ENCODE data around the gene RARG.
"Not testable (repeated sequence)": the region's sequence is repeated elsewhere in the genome, so short reads cannot be mapped to it uniquely, and the experiment has no call there.

The RARG gene

DNA sequence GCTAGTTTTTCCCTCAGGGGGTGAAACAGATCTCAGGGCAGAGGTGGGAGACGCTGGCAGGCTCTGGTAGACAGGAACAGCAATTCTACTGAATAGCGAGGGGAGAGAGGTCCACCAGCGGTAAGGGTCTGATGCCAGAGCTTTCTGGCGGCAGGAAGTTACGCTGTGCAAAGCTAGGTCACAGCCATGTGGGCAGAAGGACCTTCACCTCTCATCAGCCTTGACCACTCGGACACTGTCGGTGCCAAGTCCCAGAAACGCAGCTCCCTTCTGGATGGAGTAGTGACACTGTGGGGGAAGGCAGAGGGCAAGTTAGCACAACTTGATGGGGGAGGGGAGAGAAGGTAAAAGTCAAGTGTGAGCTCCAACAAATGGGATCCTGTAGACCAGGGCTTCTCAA, 61.8 kb downstream of the RARG start:
- DNase-seq = no peak

DNA sequence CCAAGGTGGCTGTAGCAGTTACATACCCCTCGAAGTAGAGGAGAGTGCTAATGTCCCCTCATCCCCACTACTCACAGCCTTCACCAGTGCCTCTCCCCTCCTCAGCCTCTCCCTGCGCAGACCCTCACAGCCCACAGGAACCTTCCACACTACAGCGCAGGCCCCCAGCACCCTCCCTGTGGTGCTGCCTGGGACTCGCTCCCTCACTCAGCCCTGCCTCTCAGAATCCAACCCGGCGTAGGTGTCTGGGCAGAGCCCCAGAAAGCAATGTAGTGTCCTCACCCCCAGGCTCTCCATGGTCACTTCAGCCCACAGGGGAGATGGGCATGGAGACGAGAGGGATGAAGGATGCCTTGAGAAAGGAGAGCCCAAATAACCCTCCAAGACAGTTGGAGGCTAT, 62.4 kb downstream of the RARG start:
- no peak for DNase-seq

GRCh38 chr12:53166837-53167236, 65.2 kb downstream of the RARG start:
- no peak for DNase-seq

- not testable (repeated sequence) for DNase-seq
These were observed 69.0 kb downstream of the RARG start for GRCh38 chr12:53163008-53163407.

DNA sequence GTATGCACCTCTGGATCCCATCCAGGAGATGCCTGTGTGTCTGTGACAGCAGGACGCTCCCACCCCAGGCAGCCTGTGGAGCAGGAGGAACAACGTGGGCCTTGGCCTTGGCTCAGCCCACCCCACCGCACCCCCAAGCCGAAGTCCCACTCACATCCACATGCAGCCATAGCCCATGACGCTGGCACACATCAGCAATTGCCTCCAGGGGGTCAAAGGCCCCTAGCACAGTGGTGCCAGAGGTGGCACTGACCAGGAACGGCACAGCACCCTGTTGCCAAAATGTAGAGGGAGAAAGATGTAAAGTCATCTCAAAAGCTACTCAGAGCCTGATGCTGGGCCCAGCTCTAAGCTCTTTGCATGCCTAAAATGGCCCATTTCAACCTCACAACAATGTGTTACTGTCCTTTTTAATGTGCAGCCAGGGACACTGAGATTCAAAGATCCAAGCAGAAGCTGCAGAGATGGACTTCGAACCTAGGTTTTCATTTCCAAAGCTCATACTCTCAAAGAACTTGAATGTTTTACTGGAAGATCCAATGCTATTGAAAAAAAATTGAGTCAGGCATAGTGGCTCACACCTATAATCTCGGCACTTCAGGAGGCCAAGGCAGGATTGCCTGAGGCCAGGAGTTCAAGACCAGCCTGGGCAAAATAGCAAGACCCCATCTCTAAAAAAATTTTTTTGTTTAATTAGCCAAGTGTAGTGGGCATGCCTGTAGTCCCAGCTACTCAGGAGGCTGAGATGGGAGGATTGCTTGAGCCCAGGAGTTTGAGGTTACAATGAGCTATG, 70.7 kb downstream of the RARG start:
- DNase-seq = no peak

DNA sequence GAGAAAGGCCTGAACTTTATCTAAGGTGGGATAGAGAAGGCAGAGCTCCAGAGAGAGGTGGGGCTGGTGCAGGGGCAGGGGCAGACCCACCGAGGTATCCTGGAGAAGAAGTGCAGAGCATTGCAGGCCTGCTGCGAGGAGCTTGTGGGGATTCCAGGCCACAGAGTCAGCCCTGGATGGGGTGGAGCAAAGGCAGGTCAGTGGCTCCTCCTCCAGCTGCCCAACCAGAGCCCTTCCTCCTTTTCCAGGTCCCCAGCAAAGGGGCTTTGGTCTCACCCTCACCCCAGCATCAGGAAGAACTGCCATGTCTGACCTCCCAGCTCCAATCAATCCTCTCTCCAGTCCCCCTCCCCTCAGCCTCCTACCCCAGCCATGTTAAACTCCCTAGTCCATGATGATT, 71.3 kb downstream of the RARG start:
- DNase-seq = no peak
